DND-41 (cell line): ENCODE data around the gene DHH.
A peak's percentile ranks its signal among the peaks of the same experiment; 100 is the strongest.

ENCODE experiments used
- ATAC-seq: fragments of 200-7000 bp; cut with Tn5 transposase; 3 replicates; pipeline ENCODE4 v1.9.1; 2021; ENCODE audit warnings: low read depth; ENCODE audit not compliant: insufficient read depth
- DNase-seq: peaks from one replicate; pipeline ENCODE4 v3.0.0-alpha.2; 2020
- H2AFZ ChIP-seq: 2 replicates; pipeline ENCODE4 v1.6.0; 2012; ENCODE audit warnings: low read depth, low read length
- H3K27ac ChIP-seq: 2 replicates; pipeline ENCODE4 v1.5.1; 2012; ENCODE audit warnings: low read length, inconsistent platforms
- H3K27me3 ChIP-seq: fragments of 200-600 bp; sonication (generic); 2 replicates; pipeline ENCODE4 v1.6.0; 2012; ENCODE audit warnings: low read length, mild to moderate bottlenecking, inconsistent platforms; ENCODE audit not compliant: insufficient read depth, poor library complexity
- H3K36me3 ChIP-seq: 2 replicates; pipeline ENCODE4 v1.5.1; 2012; ENCODE audit warnings: low read length, inconsistent platforms; ENCODE audit not compliant: insufficient read depth
- H3K4me1 ChIP-seq: 2 replicates; pipeline ENCODE4 v1.5.1; 2012; ENCODE audit warnings: mild to moderate bottlenecking, low read length; ENCODE audit not compliant: insufficient read depth
- H3K4me2 ChIP-seq: 2 replicates; pipeline ENCODE4 v1.6.0; 2012; ENCODE audit warnings: mild to moderate bottlenecking, moderate library complexity, low read length, inconsistent platforms; ENCODE audit not compliant: insufficient read depth
- H3K4me3 ChIP-seq, 2 experiments: fragments of 200-600 bp in 1 of 2; shearing (Covaris generic) in 1 of 2; 2 replicates each; pipeline ENCODE4 v1.5.1; 2012 to 2016; ENCODE audit warnings: inconsistent platforms in 2 of 2, low read length in 2 of 2, mild to moderate bottlenecking in 2 of 2, low read depth in 1 of 2, moderate library complexity in 1 of 2
- H3K79me2 ChIP-seq: 2 replicates; pipeline ENCODE4 v1.6.0; 2012; ENCODE audit warnings: low read length, inconsistent platforms; ENCODE audit not compliant: insufficient read depth
- H3K9ac ChIP-seq: 2 replicates; pipeline ENCODE4 v1.6.0; 2012; ENCODE audit warnings: low read depth, mild to moderate bottlenecking, inconsistent platforms, low read length, moderate library complexity
- H3K9me3 ChIP-seq: 2 replicates; pipeline ENCODE4 v1.5.1; 2012; ENCODE audit warnings: low read length, moderate library complexity, mild to moderate bottlenecking, inconsistent platforms; ENCODE audit not compliant: insufficient read depth, severe bottlenecking
- H4K20me1 ChIP-seq: 2 replicates; pipeline ENCODE4 v1.6.0; 2012; ENCODE audit warnings: low read length; ENCODE audit not compliant: insufficient read depth
- CTCF ChIP-seq: IDR thresholded peaks from 2 replicates; pipeline ENCODE4 v1.5.1; 2012; ENCODE audit warnings: borderline replicate concordance, low read length, moderate library complexity, mild to moderate bottlenecking; ENCODE audit not compliant: poor library complexity, severe bottlenecking; ENCODE audit errors: extremely low read depth
- EZH2 ChIP-seq: IDR thresholded peaks from 3 replicates; pipeline ENCODE4 v1.6.1; 2012; ENCODE audit warnings: borderline replicate concordance, low read depth, mild to moderate bottlenecking, moderate library complexity, low read length, inconsistent platforms; ENCODE audit not compliant: severe bottlenecking

The DHH gene

GRCh38 chr12:49088932-49089330 lies 5.7 kb downstream of the DHH start:
- Histone ChIP-seq H3K79me2 (no peaks in the 10 kb centered on the region), H3K36me3 (no peaks in the 10 kb centered on the region), H4K20me1 (no peaks in the 10 kb centered on the region), H3K4me1 (peaks cover 43% of the 10 kb centered on the region), H3K9me3 (no peaks in the 10 kb centered on the region), H3K27ac (no peak overlapping the region), H3K9ac (no peak overlapping the region), H3K4me3 (0 out of 4 replicates have a peak overlapping the region, but pooled peaks of 1 of the 2 experiments have one; percentile 41), H3K27me3 (peaks cover 46% of the 10 kb centered on the region), H2AFZ (no peak overlapping the region; the same call in 1 of the 2 replicates), H3K4me2 (peak overlapping the region; percentile 63)
- TF ChIP-seq CTCF = no peak
- TF ChIP-seq EZH2 = peak; percentile 67
- ATAC-seq (no peak), DNase-seq (no peak)

- TF ChIP-seq CTCF (peak; percentile 97), EZH2 (no peak)
- Histone ChIP-seq H3K4me3 (peak overlapping the region in 1 of 2 experiments; percentile 41; a peak in 2 of 4 replicates), H3K36me3 (no peaks in the 10 kb centered on the region), H3K9me3 (no peaks in the 10 kb centered on the region), H2AFZ (peak overlapping the region; percentile 73), H3K4me2 (peak overlapping the region; percentile 63), H4K20me1 (no peaks in the 10 kb centered on the region), H3K27ac (no peak overlapping the region), H3K9ac (peak overlapping the region; percentile 8; the same call in 1 of the 2 replicates), H3K79me2 (no peaks in the 10 kb centered on the region), H3K4me1 (peaks cover 43% of the 10 kb centered on the region), H3K27me3 (peaks cover 46% of the 10 kb centered on the region)
- DNase-seq = peak; percentile 87
- peak; percentile 93 for ATAC-seq
Observed at GRCh38 chr12:49088150-49088931, 6.3 kb downstream of the DHH start.

DNA sequence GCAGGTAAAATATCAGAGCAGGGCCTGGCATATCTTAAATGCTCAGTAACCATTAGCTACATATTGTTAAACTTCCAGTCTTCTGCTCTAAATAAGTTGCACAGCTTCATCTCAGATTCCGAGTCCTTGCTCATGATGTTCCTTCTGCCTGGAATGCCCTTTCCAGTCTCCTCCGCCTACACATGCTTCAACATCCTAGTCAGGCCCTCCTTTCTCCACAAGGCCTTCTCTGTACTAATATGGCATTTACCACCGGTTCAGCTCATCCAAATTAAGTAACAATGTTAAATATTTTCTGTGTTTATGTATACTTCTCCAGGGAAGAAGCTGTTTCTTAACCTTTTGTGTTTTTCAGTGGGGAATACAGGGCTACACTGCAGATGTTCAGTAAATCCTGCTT lies 8.5 kb downstream of the DHH start:
- Histone ChIP-seq H3K27ac (no peak overlapping the region), H3K4me2 (no peak overlapping the region), H2AFZ (no peak overlapping the region), H3K36me3 (no peaks in the 10 kb centered on the region), H3K4me1 (peaks cover 34% of the 10 kb centered on the region), H4K20me1 (no peaks in the 10 kb centered on the region), H3K27me3 (peaks cover 28% of the 10 kb centered on the region), H3K9me3 (no peaks in the 10 kb centered on the region), H3K9ac (no peak overlapping the region), H3K79me2 (no peaks in the 10 kb centered on the region), H3K4me3 (no peak overlapping the region)
- DNase-seq (no peak), ATAC-seq (no peak)
- TF ChIP-seq EZH2 (no peak), CTCF (no peak)
